NCI-H2107 treated with DMSO at 0.1 percent for 48 hours (cell line): ENCODE data around the gene CANT1.
"Not testable (repeated sequence)": the region's sequence is repeated elsewhere in the genome, so short reads cannot be mapped to it uniquely, and the experiment has no call there.

Experiments used
- DNase-seq: peaks from one replicate; lab custom pipeline; 2025; ENCODE audit not compliant: unreplicated experiment; lab: John Stamatoyannopoulos, UW

Gene CANT1

DNA sequence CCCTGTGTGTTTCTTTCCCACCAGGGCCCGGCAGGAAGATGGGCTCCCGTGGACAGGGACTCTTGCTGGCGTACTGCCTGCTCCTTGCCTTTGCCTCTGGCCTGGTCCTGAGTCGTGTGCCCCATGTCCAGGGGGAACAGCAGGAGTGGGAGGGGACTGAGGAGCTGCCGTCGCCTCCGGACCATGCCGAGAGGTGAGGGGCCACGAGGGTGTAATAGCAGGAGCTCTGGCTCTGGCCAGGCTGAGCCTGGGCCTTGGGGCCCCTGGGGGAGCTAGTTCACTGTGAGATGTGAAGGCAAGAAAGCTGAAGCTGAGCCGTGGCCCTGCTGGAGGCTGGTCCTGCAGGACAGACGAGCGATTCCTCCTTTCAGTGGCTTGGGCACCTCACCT, 34.4 kb upstream of the CANT1 start:
- no peak for DNase-seq

DNA sequence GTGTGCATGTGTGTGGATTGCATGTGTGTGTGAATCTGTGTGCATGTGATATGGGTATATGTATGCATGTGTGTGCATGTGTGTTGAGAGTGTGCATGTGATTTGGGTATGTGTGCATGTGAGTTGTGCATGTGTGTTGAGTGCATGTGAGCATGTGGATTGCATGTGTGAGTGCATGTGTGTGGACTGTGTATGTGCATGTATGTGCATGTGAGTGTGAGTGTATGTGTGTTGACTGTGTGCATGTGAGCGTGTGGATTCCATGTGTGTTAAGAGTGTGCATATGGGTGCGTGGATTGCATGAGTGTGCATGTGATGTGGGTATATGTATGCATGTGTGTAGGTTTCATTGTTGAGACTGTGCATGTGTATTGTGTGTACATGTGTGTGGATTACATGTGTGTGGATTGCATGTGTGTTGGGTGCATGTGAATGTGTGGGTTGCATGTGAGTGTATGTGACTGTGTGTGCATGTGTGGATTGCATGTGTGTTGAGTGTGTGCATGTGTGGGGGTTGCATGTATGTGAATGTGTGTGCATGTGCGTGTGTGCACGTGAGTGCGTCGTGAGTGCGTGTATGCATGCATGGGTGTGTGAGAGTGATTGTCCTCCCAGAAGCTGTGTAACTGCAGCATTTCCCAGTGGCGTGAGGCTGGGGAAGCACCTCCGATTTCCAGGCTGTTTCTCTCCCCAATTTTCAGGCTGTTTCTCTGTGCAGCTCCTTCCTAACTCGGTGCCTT, 33.8 kb upstream of the CANT1 start:
- no peak for DNase-seq

DNA sequence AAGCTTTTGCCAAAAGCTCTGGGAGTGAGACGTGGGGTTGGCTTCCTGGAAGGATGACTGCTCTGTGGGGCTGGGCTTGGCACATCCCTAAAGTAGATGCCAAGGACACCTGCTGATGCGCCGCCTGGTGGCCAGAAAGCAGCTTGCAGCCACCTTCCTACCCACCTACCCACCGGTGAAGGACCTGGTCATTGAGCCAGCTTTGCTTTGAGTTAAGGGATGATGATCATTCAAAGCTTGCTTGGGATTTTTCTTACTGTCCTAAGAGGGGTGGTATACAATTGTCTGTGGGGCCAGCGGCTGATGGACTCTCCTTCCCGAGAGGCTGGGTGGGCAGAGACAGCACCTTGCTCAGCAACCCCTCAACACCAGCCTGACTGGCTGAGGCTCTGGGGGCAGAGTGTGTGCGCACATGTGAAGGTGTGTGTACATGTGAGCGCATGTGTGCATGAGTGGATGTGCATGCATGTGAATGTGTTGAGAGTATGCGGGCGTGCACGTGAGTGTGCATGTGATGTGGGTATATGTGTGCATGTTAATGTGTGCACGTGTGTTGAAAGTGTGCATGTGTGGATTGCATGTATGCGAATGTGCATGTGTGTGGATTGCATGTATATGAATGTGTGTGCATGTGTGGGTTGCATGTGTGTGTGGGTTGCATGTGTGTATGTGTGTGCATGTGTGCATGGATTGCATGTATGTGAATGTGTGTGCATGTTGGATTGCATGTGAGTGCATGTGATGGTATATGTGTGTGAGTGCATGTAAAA, 33.0 kb upstream of the CANT1 start:
- DNase-seq, result peak; percentile 31

- no peak for DNase-seq
Observed at GRCh38 chr17:79041723-79042420, 32.3 kb upstream of the CANT1 start.

GRCh38 chr17:79041041-79041570, 31.5 kb upstream of the CANT1 start:
- DNase-seq, result no peak

- DNase-seq, result no peak
Observed at GRCh38 chr17:79039886-79040285, 30.3 kb upstream of the CANT1 start.

- no peak for DNase-seq
Observed at GRCh38 chr17:79039171-79039570, 29.6 kb upstream of the CANT1 start.

GRCh38 chr17:79038545-79039135, 29.1 kb upstream of the CANT1 start:
- no peak for DNase-seq

DNA sequence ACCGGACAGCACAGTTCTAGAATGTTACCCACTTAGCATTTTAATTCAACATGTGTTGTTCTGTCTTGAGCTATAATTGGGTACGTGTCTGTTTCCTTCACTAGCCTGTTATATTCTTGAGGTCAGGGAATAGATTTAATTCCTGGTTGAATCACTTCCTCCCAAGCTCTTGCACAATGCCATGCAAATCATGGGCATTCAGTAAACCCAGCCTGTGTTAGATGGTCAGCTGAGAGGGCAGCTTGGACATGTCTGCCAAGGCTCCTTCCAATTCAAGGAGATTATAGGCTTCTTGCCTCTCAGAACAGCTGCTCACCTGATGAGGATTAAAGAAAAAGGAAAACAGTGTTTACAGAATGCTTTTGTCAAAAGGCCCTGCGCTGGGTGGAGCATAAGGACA, 27.0 kb upstream of the CANT1 start:
- DNase-seq, result no peak

GRCh38 chr17:79036181-79036580, 26.6 kb upstream of the CANT1 start:
- DNase-seq, result no peak

DNA sequence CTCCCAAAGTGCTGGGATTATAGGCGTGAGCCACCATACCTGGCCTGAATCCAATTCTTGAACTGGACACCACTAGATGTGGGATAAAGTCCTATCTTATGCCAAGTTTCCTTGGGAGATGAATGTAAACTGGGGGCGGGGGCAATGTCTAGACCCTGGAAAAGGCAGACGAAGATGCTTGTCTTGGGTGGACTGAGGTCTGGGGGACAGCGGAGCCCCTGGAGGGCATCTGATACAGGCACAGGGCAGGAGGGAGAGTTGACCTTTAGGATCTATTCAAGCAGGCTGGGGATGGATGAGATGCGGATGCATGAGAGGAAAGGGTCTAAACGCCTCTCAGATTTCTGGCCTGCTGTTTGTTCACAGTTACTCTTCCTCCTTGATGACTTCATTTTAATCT, 26.1 kb upstream of the CANT1 start:
- no peak for DNase-seq

DNA sequence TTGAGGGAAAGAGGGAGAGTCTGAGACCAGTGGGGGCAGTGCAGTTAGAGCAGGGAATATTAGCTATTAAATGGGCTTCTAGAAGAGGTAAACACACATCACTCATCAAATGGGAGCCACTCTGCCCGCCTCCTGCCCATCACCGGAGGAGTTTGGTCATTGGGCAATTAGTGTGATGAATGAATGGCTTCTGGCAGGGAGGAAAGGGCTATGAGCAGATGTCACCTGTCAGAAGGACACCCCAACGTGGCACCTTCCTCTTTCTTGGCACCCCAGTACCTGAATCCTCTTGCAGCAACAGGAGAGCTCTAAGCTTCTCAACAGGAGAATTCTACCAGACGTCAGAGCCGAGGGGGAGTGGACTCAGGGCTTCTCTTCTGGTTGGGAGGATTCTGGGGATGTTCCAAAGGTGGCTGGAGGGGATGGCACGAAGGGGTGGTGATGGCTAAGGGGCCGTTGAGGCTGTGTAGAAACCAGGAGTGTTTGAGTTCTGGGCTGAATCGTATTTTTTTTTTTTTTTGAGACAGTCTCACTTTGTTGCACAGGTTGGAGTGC, 25.4 kb upstream of the CANT1 start:
- DNase-seq, result no peak

DNA sequence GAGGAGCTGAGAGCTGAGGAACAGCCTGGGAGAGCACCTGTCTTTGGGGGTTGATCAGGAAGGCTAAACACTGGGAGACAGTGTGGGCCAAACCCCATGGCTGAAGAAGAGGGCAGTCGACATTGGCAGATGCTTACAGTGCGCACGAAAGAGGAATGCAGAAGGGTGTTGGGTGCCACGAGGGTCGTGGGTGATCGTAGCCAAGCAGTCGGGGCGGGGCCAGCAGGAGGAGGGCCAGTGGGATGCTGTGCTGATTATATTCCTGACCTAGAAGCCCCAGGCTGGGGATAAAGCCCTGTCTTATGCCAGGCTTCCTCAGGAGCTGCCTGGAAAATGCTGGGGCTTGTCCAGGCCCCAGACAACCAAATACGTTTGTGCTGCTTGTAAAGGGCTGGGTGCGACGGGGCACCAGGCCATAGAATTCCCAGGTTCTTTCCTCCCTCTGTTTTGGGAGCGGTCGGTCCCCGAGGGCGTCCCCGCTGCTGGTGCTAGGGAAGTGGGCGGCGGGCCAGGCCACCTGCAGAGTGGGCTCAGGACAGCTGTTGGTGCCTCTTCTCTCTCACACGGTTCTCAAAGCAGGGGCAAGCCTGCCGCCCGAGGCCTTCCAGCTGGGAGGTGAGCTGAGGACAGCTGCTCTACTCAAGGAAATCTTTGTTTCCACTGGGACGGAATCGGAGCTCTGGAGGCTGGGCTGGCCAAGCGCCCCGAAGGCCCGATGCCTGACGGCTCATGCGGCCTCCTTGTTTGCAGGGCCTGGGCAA, 24.4 kb upstream of the CANT1 start:
- peak; percentile 49 for DNase-seq

GRCh38 chr17:79033046-79033616, 23.6 kb upstream of the CANT1 start:
- no peak for DNase-seq

DNA sequence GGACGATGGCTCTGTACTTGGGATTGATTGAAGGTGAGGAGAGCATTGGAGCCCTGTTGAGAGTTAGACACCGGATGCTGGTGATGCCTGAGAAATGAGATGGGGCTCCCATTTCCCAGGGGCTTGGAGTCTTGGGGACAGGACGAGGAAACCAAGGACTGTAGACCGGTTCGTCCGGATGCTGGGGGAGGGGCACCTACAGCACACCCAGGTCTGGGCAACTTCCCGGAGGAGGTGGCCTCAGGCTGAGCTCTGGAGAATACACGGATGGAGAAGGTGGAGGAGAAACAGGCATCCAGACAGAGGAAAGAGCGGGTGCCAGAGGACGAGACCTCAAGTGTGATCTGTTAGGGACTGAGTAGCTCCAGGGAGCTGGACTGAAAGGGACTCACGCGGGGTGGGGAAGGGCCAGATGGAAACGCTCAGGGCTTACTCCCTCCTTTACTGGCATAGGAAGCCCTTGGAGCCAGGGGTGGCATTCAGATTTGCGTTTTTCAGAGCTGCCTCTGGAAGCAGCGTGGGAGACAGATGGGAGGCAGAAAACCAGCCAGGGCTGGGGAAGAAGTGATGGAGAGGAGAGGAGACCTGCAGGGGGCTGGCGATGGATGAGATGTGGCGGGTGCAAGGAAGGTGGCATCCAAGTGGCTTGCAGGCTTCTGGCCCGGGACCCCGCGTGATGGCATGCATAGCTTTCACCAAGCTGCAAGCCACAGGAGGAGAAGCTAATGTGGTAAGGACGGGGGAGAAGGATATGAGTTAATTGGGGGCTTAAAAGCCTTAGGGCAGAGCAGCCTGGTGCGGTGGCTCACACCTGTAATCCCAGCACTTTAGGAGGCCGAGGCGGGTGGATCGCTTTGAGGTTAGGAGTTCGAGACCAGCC, 22.7 kb upstream of the CANT1 start:
- DNase-seq, result no peak

DNA sequence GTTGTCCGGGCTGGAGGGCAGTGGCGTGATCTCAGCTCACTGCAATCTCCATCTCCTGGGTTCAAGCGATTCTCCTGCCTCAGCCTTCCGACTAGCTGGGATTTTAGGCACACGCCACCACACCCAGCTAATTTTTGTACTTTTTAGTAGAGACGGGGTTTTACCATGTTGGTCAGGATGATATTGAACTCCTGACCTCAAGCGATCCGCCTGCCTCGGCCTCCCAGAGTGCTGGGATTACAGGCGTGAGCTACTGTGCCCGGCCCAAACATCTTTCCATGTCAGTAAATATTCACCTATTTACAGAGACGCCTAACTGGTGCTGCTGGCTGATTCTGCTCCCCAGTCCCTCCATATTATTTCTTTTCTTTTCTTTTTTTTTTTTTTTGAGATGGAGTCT, 21.1 kb upstream of the CANT1 start:
- DNase-seq, result not testable (repeated sequence)

DNA sequence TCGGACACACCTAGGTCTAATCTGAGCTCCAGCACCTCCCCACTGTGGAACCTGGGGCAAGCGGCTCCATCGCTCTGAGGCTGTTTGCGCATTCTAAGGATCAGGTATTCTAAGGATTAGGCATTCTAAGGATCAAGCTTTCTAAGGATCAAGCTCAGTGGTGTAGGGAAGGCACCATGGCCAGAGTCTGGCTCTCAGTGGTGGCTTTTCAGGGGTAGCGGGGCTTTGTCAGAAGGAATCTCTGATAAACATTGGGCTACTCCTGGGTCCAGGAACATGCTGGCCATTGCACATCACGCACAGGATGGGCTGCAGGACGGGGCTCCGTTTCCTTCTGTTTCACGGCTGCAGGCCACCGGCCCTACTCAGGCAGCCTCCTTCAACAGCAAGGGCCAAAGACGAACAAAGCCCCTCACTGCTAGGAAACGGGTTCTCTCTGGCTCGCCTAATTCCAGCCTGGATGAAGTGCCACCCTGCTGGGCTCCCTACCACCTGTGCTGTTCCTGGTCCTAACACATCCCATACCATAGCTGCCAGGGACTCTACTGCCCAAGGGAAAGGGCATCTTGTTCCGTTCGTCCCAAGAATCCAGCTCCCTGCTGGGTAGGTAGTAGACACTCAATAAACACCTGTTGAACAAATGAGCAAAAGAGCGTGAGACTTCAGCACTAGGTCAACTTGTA, 19.9 kb upstream of the CANT1 start:
- no peak for DNase-seq
